K562 (cell line): Measurements from ENCODE around the gene UNC119B. TPM values are rescaled to one million over a fixed set of nuclear protein-coding genes. Genes with fewer than 3 reads are reported as not detected.

Experiments used
- ATAC-seq: fragments of 200-7000 bp; cut with Tn5 transposase; 3 replicates; pipeline ENCODE4 v1.9.1; 2020; ENCODE audit warnings: moderate library complexity
- BruUV-seq: library from RNA; stranded (reverse); fragments of 400-500 nt; replicated peaks from 2 replicates; lab custom pipeline; 2021; lab: Mats Ljungman, UMichigan
- CTCF ChIA-PET: fragments of 300-600 bp; formaldehyde crosslinking; extraction: SDS; loops from one replicate; lab custom pipeline; 2021; ENCODE audit warnings: low intra/inter-chr PET ratio; lab: Yijun Ruan, JAX
- POLR2A ChIA-PET: fragments of 300-600, 350-650 bp; sonication (Branson Sonifier 250); formaldehyde crosslinking; extraction: SDS; loops from one replicate; lab custom pipeline; 2021; ENCODE audit warnings: antibody characterized with exemption, inconsistent platforms; lab: Yijun Ruan, JAX
- DNase-seq, 4 experiments: peaks; one replicate each; pipeline versions ENCODE4 v3.0.0 to v3.0.0-alpha.2; 2011 to 2018; ENCODE audit warnings: low spot score in 3 of 4, mixed read lengths in 3 of 4; ENCODE audit errors: extremely low read depth in 1 of 4
- FAIRE-seq: peaks from 2 replicates; lab custom pipeline; 2011; peaks lifted over from hg19 to GRCh38; lab: Jason Lieb, UNC
- H2AFZ ChIP-seq: 2 replicates; pipeline ENCODE4 v1.6.0; 2011; ENCODE audit warnings: low read depth, low read length, control low read depth, inconsistent platforms
- H3K27ac ChIP-seq: fragments of 200-600 bp; 3 replicates; pipeline ENCODE4 v1.8.0; 2011; ENCODE audit warnings: low read depth, mild to moderate bottlenecking, control low read depth, inconsistent platforms, low read length, moderate library complexity, mixed read lengths; ENCODE audit errors: extremely low read depth
- H3K27me3 ChIP-seq, 2 experiments: fragments of 300-600 bp in 1 of 2; 2 replicates in 1 of 2; 3 replicates in 1 of 2; pipeline versions ENCODE4 v1.6.0 to v1.8.0; 2011; ENCODE audit warnings: inconsistent platforms in 2 of 2, low read length in 2 of 2, mild to moderate bottlenecking in 1 of 2, mixed read lengths in 1 of 2, moderate library complexity in 1 of 2; ENCODE audit not compliant: control insufficient read depth in 2 of 2, insufficient read depth in 2 of 2
- H3K36me3 ChIP-seq: fragments of 300-600 bp; 3 replicates; pipeline ENCODE4 v1.8.0; 2011; ENCODE audit warnings: mild to moderate bottlenecking, low read length, inconsistent platforms; ENCODE audit not compliant: control insufficient read depth, insufficient read depth
- H3K4me1 ChIP-seq, 2 experiments: fragments of 200-600 bp in 1 of 2; replicated peaks in 1 of 2; 2 replicates in 1 of 2; 3 replicates in 1 of 2; pipeline versions ENCODE4 v1.5.1 to v1.8.0; 2011; ENCODE audit warnings: inconsistent platforms in 2 of 2, low read length in 2 of 2, mild to moderate bottlenecking in 1 of 2, mixed read lengths in 1 of 2, moderate library complexity in 1 of 2; ENCODE audit not compliant: control insufficient read depth in 2 of 2, insufficient read depth in 2 of 2
- H3K4me2 ChIP-seq: 2 replicates; pipeline ENCODE4 v1.6.1; 2011; ENCODE audit warnings: low read length, control low read depth, inconsistent platforms, mixed read lengths; ENCODE audit not compliant: insufficient read depth
- H3K4me3 ChIP-seq: fragments of 200-600 bp; sonication (generic), shearing (Covaris generic); 2 replicates; pipeline ENCODE4 v1.5.1; 2016; ENCODE audit warnings: control low read depth, inconsistent platforms
- H3K79me2 ChIP-seq: fragments of 200-600 bp; 3 replicates; pipeline ENCODE4 v1.8.0; 2011; ENCODE audit warnings: low read length, inconsistent platforms; ENCODE audit not compliant: control insufficient read depth, insufficient read depth
- H3K9ac ChIP-seq, 2 experiments: 2 replicates each; pipeline versions ENCODE4 v1.6.0 to v1.6.1; 2011; ENCODE audit warnings: low read depth in 2 of 2, low read length in 2 of 2, control low read depth in 1 of 2, inconsistent platforms in 1 of 2, mild to moderate bottlenecking in 1 of 2, mixed read lengths in 1 of 2; ENCODE audit not compliant: insufficient read depth in 1 of 2
- H3K9me1 ChIP-seq: one replicate; pipeline ENCODE4 v1.6.0; 2011; ENCODE audit warnings: inconsistent platforms, mild to moderate bottlenecking, low read length, moderate library complexity; ENCODE audit not compliant: control insufficient read depth, insufficient read depth
- H3K9me3 ChIP-seq: replicated peaks from 2 replicates; pipeline ENCODE4 v1.5.1; 2011; ENCODE audit warnings: low read depth, low read length, inconsistent platforms; ENCODE audit not compliant: control insufficient read depth, insufficient read depth
- H4K20me1 ChIP-seq: replicated peaks from 2 replicates; pipeline ENCODE4 v1.6.1; 2011; ENCODE audit warnings: low read length, inconsistent platforms, mixed read lengths; ENCODE audit not compliant: control insufficient read depth, insufficient read depth
- ARID1B ChIP-seq: fragments of 450-650 bp; IDR thresholded peaks from 2 replicates; pipeline ENCODE4 v1.6.1; 2016; ENCODE audit warnings: antibody characterized with exemption, mild to moderate bottlenecking, inconsistent platforms
- ATF3 ChIP-seq, 2 experiments: fragments of 450-650 bp in 1 of 2; sonication (generic) in 1 of 2; formaldehyde crosslinking in 1 of 2; IDR thresholded peaks in 1 of 2; conservative IDR thresholded peaks in 1 of 2; 2 replicates each; pipeline versions ENCODE4 v1.6.1 to v1.8.1; 2016 to 2023; ENCODE audit warnings: mild to moderate bottlenecking in 2 of 2, moderate library complexity in 2 of 2, inconsistent platforms in 1 of 2, missing genetic modification reagents in 1 of 2
- CTBP1 ChIP-seq: fragments of 450-650 bp; IDR thresholded peaks from 2 replicates; pipeline ENCODE4 v1.6.1; 2016; ENCODE audit warnings: borderline replicate concordance
- ETV1 ChIP-seq: fragments of 450-650 bp; conservative IDR thresholded peaks from 2 replicates; pipeline ENCODE4 v1.6.1; 2016; ENCODE audit warnings: missing genetic modification characterization, control low read depth, low read depth, missing compliant biosample characterization
- FIP1L1 ChIP-seq: fragments of 200-400 bp; formaldehyde crosslinking; IDR thresholded peaks from 2 replicates; pipeline ENCODE4 v1.6.1; 2018; ENCODE audit warnings: mild to moderate bottlenecking, low read depth, low read length; ENCODE audit not compliant: poor library complexity, severe bottlenecking
- HLTF ChIP-seq: fragments of 450-650 bp; IDR thresholded peaks from 2 replicates; pipeline ENCODE4 v1.6.1; 2016
- HNRNPLL ChIP-seq: fragments of 200-400 bp; formaldehyde crosslinking; IDR thresholded peaks from 2 replicates; pipeline ENCODE4 v1.6.1; 2017; ENCODE audit warnings: low read length, low read depth, mild to moderate bottlenecking; ENCODE audit not compliant: poor library complexity, severe bottlenecking
- RCOR1 ChIP-seq, 2 experiments: IDR thresholded peaks; 2 replicates each; pipeline ENCODE4 v1.6.1; 2012; ENCODE audit warnings: low read depth in 2 of 2, low read length in 2 of 2, borderline replicate concordance in 1 of 2, improper control_type of control experiment in 1 of 2
- SOX6 ChIP-seq: fragments of 450-650 bp; IDR thresholded peaks from 2 replicates; pipeline ENCODE4 v1.6.1; 2014; ENCODE audit warnings: mild to moderate bottlenecking
- ZBTB8A ChIP-seq: fragments of 450-650 bp; IDR thresholded peaks from 2 replicates; pipeline ENCODE4 v1.6.1; 2018; ENCODE audit warnings: mild to moderate bottlenecking, moderate library complexity; ENCODE audit not compliant: partially characterized antibody
- ZNF384 ChIP-seq: IDR thresholded peaks from 2 replicates; pipeline ENCODE4 v1.6.1; 2012; ENCODE audit warnings: low read depth, low read length, improper control_type of control experiment
- WGBS: fragments of 100-300 bp; shearing (Covaris generic); methylation state at CpG from one replicate; pipeline ENCODE4 v1.1.6; 2016; ENCODE audit warnings: low coverage, mixed read lengths; ENCODE audit not compliant: insufficient coverage; ENCODE audit errors: missing lambda C conversion rate; 5-methylcytosine and 5-hydroxymethylcytosine counted together
- in situ Hi-C: fragments of 300-500 bp; cut with MboI; formaldehyde crosslinking; loops from 4 replicates; pipeline ENCODE4 v1.15.0; 2018; ENCODE audit warnings: inconsistent platforms, mixed read lengths
- intact Hi-C: fragments of 100-400 bp; cut with micrococcal nuclease; formaldehyde crosslinking; loops from 2 replicates; pipeline ENCODE4 v1.14.2; 2022
- polyA plus RNA-seq, 8 experiments: library from polyadenylated mRNA; depleted of rRNA in 4 of 8; stranded (reverse) in 5 of 8; unstranded in 3 of 8; fragments of >200 nt; fragmentation: Nextera tagmentation in 2 of 8; fragmentation: Illumina TruSeq in 1 of 8; extraction: Ambion mirVana in 2 of 8; extraction: Trizol in 1 of 8; gene quantifications; 2 replicates each; pipeline versions ENCODE4 v1.2.1 to v1.2.3, GENCODE V29; 2011 to 2014; ENCODE audit warnings: inconsistent platforms in 1 of 8, missing spikeins in 1 of 8
- total RNA-seq, 7 experiments: library from RNA; depleted of rRNA in 6 of 7; stranded (reverse); fragments of >200 nt in 6 of 7; fragmentation: Illumina TruSeq in 2 of 7; extraction: Trizol in 2 of 7; gene quantifications; 2 replicates each; pipeline versions ENCODE4 v1.2.1 to v1.2.3, GENCODE V29; 2011 to 2021; ENCODE audit warnings: low replicate concordance in 1 of 7
- TF ChIP-seq, protein P1 (sequence below): fragments of 200-800 bp; sonication (Bioruptor generic); IDR thresholded peaks from 2 replicates; pipeline ENCODE4 v1.6.1; 2017; ENCODE audit warnings: missing genetic modification characterization, missing compliant biosample characterization
- TF ChIP-seq, protein P2 (sequence below): sonication (generic); formaldehyde crosslinking; IDR thresholded peaks from 2 replicates; pipeline ENCODE4 v1.4.0; 2020; ENCODE audit warnings: mild to moderate bottlenecking, missing genetic modification reagents

Gene UNC119B
- total and polyA plus RNA-seq, 9 of the 15 experiments (the other 6 are each of a cell fraction or from before 2014, with no cell fraction given): 4.0 to 34.5 (median 15.1) TPM

DNA sequence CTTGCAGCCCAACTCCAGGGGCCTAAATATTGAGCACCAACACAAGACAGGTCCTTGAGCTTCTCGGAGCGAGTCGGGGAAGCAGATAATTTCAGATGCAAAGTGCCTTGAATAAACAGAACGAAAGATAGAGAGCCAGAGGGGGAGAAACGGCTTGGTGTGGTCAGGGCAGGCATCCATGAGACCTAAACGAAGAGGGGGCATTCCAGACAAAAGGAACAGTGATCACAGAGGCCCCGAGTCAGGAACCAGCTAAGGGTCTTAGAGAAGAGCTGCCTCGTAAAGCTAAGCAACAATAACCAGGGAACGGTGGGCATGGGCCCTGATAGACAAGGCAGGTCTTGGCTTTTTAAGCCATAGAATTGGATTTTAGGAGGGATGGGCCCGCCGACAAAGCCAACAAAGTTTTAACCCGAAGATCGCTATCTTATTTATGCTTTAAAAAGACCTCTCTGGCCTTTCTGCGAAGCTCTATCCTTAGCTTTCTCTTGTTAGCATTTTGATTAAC lies 14.9 kb downstream of the UNC119B start (continued):
- TF ChIP-seq ZBTB8A (no peak), SOX6 (no peak), RCOR1 (IDR thresholded peaks at IDR 0.05; ENCODE audit: borderline replicate concordance in 1 of 2, low read depth in 2 of 2, low read length in 2 of 2) (no peak), ATF3 (IDR thresholded peaks at IDR 0.05) (no peak), ATF3 (CRISPR knock-in tag; conservative IDR thresholded peaks at IDR 0.05) (0 out of 2 replicates have a peak, but pooled peaks have one; percentile 60), HNRNPLL (peak; percentile 34), ETV1 (tag) (no peak), ARID1B (no peak)
- TF ChIP-seq, all 486 proteins: peak for 5

DNA sequence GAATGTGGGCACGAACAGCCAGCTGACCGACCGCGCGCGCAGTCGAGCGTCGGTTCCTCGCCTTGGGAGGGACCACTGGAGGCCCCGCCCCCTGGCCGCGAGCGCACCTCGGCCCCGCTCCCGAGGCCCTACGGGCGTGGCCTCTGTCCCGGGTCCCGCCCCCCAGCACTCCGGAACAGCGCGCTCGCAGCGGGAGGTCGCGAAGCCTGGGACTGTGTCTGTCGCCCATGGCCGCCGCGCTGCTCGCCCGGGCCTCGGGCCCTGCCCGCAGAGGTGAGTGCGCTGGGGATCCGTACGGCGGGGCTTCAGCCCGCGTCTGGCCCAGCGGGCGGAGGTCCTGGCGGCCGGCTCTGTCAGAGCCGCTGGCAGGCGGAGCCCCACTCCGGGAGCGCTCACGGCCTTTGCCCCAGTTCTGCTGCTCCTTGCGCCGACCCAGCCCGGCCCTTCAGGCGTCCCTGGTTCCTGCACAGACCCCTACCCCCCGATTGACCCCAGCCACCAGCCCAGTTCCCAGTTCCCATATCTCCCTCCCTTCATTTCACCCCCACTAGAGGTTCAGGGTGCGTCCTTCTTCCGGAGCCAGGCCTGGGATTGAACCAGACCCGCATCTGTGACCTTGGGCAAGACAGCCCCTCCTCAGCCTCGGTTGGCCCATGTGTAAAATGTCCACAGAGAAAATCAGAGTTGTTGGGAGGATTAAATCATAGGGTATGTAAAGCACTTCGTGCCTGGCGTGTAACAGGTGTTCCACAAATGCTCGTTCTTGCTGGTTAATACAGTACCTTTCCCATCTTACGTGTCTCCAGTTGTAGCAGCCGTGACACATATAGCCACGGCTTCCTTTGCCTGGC lies 15.6 kb downstream of the UNC119B start, which contains the start of gene ACADS:
ACADS (plus strand) TSS at position 168 of the 851 bp plus-strand sequence; CDS start at position 228, 60 bp downstream.
- no TSS peak for BruUV-seq
- Histone ChIP-seq H3K4me1 (peaks cover 18 to 28% of the 10 kb centered on the region in 2 experiments), H3K27me3 (no peaks in the 10 kb centered on the region), H3K27ac (peak within 1 kb of the TSS; percentile 83), H3K9me1 (no peaks in the 10 kb centered on the region), H3K4me2 (peak within 1 kb of the TSS; percentile 97), H4K20me1 (peaks cover 8% of the 10 kb centered on the region; the same call in 1 of the 2 replicates), H3K4me3 (peak within 1 kb of the TSS; percentile 85), H3K79me2 (peaks cover 14% of the 10 kb centered on the region), H3K36me3 (peaks cover 61% of the 10 kb centered on the region), H2AFZ (peak within 1 kb of the TSS; percentile 92), H3K9me3 (no peaks in the 10 kb centered on the region), H3K9ac (peak within 1 kb of the TSS; percentile 86 to 98)
- in situ Hi-C loops: no loop called here
- DNase-seq (peak; percentile 94 to 99 (median 98)), ATAC-seq (peak; percentile 100), FAIRE-seq (peak; percentile 81)
- intact Hi-C loops: no loop called here
- 5% methylated on average over 56 of the region's 66 CpGs for WGBS
- ChIA-PET CTCF (no interaction called here), POLR2A (interaction anchor here (0.6 to 0.9 kb wide), 3 partner anchors 36 to 435 kb away, joined by 3 read pairs; no protein-coding TSS in a partner anchor)
- TF ChIP-seq ZNF384 (no peak), HLTF (no peak), CTBP1 (peak; percentile 78), FIP1L1 (peak; percentile 65)
- TF ChIP-seq, protein P1, sequence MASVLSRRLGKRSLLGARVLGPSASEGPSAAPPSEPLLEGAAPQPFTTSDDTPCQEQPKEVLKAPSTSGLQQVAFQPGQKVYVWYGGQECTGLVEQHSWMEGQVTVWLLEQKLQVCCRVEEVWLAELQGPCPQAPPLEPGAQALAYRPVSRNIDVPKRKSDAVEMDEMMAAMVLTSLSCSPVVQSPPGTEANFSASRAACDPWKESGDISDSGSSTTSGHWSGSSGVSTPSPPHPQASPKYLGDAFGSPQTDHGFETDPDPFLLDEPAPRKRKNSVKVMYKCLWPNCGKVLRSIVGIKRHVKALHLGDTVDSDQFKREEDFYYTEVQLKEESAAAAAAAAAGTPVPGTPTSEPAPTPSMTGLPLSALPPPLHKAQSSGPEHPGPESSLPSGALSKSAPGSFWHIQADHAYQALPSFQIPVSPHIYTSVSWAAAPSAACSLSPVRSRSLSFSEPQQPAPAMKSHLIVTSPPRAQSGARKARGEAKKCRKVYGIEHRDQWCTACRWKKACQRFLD (CRISPR knock-in tag): no peak
- TF ChIP-seq, protein P2, sequence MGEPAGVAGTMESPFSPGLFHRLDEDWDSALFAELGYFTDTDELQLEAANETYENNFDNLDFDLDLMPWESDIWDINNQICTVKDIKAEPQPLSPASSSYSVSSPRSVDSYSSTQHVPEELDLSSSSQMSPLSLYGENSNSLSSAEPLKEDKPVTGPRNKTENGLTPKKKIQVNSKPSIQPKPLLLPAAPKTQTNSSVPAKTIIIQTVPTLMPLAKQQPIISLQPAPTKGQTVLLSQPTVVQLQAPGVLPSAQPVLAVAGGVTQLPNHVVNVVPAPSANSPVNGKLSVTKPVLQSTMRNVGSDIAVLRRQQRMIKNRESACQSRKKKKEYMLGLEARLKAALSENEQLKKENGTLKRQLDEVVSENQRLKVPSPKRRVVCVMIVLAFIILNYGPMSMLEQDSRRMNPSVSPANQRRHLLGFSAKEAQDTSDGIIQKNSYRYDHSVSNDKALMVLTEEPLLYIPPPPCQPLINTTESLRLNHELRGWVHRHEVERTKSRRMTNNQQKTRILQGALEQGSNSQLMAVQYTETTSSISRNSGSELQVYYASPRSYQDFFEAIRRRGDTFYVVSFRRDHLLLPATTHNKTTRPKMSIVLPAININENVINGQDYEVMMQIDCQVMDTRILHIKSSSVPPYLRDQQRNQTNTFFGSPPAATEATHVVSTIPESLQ: no peak
